IPS-NIHi11 (cell line): ENCODE results near the gene TP73.

Experiments
- DNase-seq: peaks from one replicate; pipeline ENCODE4 v3.0.0; 2012; ENCODE audit warnings: mixed read lengths, low spot score

TP73 gene

DNA sequence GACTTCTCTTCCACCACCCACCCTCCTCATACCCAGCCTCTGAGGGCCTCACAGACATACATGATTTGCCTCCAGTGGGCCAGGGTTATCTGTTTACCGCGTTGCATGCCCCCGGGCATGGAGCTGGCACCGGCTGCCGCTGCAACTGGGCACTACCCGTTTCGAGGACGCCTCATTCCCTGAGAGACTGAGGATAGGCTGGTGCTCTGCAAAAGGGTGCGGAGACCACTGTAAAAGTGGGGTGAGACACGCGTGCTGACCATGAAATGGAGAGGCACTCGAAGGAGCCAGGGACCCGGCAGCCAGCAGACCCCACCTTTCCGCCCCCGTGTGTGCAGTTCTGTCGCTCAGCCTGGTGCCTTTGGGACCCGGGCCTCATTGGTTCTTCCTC lies 20.6 kb downstream of the TP73 start:
- no peak for DNase-seq

DNA sequence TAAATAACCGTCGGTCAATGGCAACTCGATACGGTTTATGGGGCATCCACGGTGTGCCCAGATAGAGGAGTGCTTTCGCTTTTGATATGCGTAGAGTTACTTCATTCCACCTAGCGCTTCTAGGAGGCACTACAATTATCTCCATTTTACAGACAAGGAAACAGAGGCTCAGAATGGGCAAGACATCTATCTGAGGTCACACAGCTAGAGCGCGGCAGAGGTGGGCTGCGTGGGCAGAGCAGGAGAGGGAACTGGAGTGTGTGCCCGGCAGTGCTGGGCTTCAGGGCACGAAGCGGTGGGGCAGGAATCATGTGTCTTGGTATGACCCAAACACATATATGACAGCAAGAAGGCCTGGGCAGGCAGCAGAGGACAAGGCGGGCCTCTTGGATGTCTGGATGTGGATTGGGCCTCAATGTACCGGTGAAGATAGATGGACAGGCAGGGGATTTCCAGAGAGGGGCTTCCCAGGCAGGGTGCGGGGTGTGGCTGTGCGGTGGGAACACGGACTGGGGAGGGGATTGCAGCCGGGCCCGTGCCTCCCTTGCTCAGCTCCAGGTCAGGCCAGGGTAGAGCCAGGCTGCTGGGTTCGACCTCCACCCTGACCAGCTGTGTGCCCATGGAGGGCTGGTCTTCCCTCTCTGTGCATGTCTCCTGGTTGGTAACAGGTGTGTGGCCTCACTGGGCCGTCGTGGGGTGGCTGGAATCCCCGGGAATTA lies 21.2 kb downstream of the TP73 start:
- DNase-seq = no peak

DNA sequence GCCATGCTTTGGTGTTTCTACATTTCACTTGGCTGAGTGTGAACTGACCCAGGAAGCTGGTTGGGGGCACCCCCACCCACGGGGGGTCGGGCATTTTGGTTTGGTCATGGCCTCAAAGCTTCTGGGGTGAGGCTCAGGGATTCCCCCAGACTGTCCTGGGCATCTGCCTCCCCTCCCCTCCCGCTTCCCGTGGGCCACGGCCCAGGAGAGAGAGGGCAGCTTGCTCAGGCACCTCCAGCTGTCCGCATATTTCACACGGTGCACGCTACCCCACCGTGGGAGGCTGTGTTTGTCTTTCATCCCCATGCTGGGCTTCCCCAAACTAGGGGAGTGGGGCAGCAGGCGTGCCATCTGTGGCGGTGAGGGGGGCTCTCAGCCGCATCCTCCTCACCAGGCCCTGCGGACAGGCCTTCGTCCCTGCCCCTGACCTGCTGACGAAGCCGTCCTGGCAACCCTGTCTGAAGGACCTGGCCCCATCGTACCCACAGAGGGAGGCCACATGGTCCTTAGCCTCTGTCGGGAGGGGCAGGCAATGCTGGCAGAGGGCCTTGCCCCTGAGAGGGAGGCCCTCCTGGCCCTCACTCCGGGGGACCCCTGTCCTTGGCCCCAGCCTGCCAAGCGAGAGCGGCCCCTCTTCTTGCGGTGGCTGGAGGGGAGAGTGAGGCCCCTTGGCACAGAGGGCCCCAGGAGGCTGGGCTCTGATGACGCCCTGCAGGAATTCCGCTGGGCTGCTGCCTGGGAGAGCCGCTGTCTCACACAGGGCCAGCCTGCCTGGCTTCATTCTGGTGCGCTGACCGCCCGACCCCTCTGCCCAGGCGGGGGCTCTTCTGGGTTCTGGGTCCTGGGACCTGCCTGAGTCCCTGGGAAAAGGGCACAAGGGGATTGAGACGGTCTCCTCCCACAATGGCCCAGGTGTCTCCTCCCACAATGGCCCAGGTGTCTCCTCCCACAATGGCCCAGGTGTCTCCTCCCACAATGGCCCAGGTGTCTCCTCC lies 22.1 kb downstream of the TP73 start:
- peak; percentile 59 for DNase-seq

DNA sequence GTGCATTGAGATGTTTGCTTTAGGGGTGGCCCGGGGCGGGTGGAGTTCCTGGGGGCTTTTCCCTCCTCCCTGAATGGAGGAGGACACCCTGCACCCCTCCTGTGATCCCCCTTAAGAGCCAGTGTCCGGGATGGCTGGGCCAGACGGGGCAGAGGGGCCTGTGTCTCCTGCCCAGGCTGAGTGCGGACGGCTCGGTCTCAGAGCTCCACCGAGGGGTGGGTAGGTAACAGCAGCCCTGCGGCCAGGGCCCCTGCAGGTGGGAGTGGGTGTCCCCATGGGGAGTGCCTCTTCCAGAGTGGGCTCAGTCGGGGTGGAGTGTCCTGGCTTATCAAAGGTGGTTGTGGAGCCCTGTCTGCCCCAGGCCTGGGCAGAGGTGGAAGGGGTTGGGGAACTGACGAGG lies 23.1 kb downstream of the TP73 start:
- no peak for DNase-seq

DNA sequence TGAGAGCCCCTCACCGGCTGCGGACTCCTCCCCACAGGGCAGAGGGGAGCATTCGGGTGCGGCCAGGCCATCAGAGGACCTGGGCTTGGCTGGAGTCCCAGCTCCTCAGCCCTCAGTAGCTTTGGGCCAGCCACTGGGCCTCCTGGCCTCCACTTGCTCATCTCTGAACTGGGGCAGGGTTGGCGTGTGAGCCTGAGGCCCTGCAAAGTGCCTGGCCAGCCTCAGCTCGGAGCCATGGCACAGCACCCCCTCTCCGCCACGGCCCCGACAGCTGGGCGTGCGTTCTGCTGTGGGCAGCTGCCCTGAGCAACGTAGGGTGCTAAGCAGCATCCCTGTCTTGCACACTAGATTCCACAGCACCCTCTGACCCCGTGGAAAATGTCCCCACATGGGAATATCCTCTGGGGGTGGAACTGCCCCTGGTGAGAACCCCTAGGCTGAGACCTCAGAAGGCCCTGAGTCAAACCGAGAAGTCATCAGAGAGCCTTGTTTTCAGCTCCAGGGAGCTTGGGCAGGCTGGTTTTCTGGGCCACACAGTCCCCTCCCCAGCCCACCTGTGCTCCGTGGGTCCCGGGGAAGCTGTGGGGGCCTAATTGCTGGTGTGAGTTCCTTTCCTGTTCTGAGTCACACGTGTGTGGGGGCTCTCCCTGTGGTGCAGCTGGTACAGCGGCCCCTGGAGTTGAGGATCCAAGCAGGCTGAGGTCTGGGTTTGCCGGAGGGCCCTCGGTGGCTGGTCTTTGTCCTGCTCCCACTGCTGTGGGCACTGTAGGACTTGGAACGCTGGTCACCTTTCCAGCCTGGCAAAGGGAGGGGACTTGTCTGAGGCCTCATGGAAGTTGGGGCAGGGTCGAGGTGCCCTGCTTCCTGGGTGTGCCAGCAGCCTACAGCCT lies 24.5 kb downstream of the TP73 start:
- no peak for DNase-seq

DNA sequence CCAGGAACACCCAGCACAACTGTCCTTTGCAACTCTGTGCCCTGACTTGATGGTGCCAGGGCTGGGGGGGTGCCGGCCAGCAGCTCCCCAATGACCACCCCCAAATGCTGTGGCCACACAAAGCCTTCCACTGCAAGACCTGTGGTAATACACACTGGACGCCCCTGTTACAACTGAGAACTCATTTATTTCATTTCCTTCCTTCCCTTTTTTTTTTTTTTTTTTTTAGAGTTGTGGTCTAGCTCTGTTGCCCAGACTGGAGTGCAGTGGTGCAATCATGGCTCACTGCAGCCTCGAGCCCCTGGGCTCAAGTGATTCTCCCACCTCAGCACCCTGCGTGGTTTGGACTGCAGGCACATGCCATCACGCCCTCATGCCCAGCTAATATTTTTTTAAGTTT lies 25.2 kb downstream of the TP73 start:
- no peak for DNase-seq

DNA sequence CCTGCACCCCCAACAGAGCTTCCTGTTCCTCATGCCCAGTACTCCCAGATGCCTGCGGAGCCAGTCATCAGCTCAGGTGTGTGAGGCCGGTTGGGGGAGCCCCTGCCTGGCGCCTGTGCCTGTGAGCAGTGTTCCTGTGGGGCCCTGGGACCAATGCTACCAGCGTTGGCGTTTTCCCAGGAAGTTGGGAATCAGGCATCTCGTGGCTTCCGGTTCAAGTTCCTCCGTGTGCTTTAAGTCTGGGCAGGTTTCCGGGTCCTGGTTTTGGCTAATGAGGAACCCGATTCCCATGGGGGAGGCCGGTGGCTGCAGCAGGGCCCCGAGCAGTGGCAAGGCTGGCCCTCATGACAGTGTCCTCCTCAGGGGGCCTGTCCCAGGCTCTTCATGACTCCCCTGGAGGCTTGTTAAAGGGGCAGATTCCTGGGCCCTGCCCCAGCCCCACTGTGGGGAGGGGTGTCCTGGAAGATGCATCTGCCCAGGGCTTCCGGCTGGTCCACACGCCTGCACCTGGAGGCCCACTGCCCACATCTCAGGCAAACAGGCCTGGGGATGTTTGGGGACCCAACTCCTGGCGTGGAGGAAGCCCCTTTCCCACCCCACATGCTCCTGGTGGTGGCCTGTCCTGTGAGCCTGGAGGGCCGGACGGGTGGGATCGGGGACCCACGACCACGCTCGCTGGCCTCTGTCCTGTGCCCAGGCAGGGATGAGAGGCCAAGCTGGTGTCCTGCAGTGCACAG lies 26.2 kb downstream of the TP73 start:
- DNase-seq = no peak

DNA sequence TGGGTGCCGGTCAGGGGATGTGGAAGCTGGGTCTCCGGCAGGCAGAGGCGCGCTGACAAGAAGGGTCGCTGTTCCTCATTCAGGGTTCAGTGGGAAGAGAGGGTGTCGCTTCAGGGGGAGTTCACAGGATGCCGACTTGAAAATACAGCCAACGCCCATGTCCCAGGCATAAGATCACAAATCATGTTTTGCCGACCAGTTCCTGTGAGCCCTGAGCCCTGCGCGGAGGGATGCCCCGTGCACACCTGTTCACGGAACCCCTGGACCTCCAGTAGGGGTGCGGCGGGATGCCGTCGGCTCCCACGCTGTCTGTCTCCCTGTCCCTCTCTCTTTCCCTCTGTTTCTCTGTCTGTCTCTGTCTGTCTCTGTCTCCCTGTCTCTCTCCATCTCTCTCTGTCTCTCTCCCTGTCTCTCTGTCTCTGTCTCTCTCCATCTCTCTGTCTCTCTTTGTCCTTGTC lies 26.8 kb downstream of the TP73 start:
- DNase-seq = no peak

DNA sequence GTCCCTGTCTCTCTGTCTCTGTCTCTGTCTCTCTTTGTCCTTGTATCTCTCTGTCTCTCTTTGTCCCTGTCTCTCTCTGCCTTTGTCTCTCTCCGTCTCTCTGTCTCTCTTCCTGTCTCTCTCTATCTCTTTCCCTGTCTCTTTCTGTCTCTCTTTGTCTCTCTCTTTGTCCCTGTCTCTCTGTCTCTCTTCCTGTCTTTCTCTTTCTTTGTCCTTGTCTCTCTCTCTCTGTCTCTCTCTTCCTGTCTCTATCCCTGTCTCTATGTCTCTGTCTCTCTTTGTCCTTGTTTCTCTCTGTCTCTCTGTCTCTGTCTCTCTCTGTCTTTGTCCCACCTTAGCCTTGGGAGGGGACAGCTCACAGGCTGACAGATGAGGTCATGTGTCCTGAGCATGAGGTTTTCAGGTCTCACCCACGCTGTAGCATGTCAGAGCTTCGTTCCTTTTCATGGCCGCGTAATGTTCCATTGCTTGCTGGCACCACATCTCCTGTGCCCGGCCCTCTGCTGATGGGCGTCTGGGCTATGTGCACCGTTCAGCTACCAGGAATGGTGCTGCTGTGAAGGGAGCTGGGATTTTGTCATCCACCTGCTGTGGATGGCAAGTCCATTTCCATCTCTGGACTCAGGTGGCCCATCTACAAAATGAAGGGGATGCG lies 27.6 kb downstream of the TP73 start:
- no peak for DNase-seq

DNA sequence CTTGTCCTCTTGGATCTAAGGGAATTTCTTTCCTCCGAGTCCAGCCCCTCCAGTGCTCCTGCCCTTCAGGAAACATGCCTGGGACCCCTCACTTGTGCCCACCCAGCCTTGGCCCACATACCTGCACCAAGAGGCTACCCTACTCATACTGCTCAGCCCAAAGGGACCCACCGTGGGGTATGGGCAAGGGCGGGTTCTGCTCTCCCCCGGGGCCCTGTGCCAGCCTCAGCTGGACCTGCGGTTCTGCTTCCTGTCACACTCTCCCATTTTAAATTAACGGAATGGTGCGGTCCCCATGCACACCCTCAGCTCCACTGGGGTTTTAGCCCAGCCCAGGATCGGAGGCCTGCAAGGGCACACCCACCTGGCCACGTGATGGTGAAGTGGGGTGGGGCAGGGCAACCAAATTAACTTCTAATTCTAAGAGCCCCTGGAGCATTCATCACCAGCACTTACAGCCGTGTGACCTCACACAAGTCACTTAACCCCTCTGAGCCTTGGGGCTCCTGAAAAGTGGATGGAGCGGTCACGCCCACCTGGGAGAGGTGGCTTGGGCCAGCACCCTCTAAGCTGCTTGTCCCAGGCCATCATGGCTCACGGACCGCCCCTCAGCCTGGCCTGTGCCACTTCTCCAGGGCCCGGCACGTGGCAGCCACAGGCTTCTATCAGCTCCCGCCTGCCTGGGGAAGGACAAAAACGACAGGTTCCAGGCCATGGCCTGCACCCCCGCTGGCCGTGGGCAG lies 28.3 kb downstream of the TP73 start:
- no peak for DNase-seq

DNA sequence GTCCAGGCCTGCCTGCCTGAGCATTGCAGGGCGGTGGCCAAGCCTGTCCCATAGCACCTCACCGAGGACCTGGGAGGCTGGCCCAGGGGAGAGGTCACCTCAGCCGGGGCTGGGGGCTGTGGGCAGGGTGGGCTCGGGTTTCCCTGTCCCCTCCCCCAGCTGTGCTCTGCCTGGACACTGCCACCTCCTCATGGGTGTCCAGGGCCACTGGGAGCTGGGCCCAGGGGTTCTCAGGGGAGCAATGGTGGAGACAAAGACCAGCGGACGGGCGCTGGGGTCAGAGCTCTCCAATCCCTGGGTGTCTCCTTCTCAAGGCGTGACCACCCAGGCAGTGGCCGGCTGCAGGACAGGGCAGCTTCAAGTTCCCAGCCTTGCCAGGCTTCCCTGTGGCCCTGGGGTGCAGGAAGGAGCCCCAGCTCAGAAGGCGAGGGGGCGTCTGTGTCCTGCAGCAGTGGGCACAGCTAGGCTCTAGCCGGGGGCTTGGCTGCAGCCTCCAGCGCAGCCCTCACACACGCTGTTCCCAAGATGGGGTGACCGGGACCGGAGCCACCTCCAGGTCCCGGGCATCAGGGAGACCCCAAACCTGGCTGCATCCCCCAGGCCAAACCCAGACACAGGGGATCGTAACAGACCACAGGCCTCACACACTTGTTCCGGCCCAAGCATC lies 29.0 kb downstream of the TP73 start:
- no peak for DNase-seq

DNA sequence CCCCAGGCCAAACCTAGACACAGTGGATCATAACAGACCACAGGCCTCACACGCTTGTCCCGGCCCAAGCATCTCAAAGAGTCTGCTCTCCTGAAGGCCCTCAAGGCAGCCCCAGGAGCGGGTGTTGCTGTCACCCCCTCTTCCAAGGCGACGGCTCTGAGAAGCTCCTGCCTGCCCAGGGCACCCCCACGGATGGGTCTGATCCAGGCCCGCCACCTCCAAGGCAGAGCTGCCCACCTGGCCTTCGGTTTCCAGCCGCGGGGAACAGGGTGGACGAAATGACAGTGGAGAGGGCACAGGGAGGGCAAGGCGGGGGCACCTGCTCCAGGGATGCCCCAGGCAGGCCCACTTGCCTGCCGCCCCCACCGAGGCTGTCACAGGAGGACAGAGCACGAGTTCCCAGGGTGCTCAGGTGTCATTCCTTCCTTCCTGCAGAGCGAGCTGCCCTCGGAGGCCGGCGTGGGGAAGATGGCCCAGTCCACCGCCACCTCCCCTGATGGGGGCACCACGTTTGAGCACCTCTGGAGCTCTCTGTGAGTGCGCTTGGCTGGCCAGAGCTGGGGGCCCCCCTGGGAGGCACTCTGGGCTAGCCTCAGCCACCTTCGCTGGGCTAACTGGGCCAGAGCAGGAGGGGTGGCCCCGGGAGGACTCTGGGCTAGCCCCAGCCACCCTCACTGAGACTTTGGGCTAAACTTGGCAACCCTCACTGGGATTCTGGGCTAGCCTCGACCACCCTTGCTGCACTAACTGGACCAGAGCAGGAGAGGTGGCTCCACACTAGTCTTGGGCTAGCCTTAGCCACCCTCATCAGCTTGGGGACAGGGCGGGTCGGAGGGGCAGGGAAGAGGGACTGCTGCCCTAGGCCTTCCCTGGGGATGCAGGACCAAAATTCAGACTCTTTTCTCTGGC lies 29.8 kb downstream of the TP73 start:
- no peak for DNase-seq

DNA sequence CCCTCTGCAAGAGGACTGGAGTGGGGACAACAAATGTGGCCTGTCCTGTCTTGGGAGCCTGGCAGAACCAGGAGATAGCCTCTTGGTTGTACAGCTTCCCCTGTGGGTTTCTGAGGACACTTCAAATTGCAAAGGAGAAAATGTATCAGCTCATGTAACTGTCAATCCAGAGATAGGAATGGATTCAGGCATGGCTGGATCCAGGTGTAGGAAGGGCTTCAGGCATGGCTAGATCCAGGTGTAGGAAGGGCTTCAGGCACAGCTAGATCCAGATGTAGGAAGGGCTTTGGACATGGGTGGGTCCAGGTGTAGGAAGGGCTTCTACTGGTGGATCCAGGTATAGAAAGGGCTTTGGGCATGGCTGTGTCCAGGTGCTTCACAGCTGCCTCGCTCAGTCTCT lies 30.9 kb downstream of the TP73 start:
- no peak for DNase-seq

DNA sequence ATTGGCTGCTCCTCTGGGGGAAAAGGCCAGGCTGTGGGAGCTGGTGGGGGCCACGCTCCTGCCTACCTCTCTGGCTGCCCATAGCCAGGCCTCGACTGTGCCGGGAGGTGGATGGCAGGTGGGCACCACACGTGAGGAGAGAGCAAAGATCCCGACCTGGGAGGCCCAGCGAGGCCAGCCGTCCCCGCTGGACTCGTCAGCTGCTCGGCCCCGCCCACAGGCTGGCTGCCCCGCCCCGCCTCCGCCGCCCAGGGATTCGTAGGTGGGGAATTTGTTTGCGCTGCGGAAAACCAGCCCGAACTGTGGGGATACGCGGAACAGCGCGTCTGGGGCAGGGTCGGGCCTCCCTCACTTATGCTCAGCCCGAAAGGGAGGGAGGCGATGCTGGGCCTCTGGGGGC lies 31.7 kb downstream of the TP73 start:
- DNase-seq = peak; percentile 84

DNA sequence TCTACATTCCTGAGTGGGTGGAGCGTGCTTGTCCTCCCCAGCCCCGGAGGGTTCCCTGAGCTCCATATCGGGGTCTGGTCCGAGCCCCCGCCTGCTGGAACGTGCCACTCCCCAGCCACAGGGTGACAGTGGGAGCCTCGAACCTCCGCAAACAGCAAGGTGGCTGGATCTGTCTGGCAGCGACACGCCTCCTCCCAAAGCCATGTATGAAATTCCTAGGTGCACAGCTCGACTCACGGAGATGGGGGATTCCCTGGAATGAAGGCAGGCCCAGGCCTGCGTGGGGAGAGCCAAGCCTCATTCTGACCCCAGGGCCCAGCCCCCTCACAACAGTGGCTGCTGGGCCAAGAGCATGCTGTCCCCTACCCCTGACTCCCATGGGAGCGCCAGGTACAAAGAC lies 32.9 kb downstream of the TP73 start:
- DNase-seq = no peak

DNA sequence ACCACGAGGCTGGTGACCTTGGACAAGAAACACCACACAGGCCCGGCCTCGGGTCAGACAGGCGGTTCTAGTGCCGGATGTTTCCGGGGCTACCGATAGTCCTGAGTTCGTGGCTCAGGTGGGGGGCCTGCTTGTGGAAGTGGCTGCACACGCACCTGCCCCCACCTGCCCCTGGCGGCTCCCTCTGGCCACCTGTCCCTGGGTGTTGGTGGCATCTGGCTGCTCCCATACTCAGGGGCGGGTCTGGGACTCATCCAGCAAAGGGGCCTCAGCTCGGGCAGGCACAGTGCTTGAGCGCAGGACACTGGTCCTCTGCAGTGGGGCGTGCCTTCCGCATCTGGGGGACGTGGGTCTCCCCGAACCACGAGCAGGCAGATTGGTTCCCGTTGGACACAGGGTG lies 33.6 kb downstream of the TP73 start:
- no peak for DNase-seq

DNA sequence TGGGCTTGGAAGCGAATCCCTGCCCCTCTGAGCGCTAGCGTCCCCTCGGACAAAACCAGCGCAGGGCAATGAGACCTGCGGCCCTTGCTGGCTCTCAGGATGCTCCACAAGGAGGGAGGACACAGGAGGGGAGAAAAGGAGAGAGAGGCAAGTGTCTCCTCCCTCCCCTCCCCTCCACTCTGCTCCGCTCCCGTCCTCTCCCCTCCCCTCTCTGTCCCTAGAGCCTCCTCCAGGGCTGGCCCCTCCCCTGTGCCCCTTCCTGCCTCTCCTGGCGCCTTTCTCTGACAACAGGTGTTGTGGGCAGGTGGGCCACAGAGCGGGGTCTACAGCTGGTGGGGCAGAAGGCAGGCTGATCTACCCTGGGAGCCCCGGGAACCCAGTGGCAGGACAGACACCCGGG lies 35.2 kb downstream of the TP73 start:
- no peak for DNase-seq

DNA sequence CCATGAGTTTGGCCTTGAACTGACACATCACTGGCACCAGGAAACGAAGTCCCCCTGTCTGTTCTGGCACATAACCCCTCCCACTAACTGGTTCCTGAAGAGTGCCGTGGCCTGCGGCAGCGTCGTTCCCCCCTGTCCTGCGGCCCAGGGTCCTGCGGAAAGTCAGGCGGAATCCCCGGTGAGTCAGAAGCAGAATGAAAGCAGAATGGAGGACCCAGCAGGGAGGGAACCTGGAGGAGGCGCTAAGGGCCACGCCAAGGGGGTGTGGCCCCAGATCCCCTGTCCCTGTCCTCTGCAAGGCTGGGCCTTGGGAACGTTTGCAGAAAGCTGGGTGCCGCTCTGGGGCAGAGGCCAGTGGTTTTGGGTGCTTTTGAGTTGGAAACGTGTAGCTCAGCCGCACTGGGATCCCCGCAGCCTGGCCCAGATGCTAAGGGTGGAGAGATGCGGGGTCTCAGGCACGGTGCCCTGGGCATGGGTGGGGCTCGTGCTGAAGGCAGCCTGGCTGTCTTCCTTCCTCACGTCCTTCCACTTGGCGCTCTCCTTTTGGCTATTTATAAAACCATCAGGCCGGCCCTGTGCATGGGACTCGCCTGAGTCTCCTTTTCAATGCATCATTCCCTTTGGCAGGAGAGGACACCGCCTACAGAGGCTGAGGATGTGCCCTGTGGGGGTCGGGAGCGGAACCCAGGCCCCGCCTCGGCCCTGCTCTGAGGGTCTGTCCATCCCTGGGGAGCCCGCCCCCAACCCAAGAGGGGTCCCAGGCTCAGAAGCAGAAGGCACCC lies 36.2 kb downstream of the TP73 start:
- peak; percentile 68 for DNase-seq
